A549 (cell line): ENCODE data around the gene CAPZA1.

ENCODE experiments used
- CEBPB ChIP-seq, 2 experiments: fragments of >200 bp in 1 of 2; sonication (Bioruptor Twin) in 1 of 2; formaldehyde crosslinking in 1 of 2; IDR thresholded peaks; 2 replicates each; pipeline ENCODE4 v1.6.1; 2012 to 2016
- MAFK ChIP-seq: fragments of 450-650 bp; IDR thresholded peaks from 2 replicates; pipeline ENCODE4 v1.6.1; 2014; ENCODE audit not compliant: partially characterized antibody
- POLR2A ChIP-seq: IDR thresholded peaks from 2 replicates; pipeline ENCODE4 v1.6.1; 2012; ENCODE audit warnings: mild to moderate bottlenecking, low read length
- TF ChIP-seq, protein P1 (sequence below): fragments of >200 bp; sonication (Bioruptor Twin); formaldehyde crosslinking; IDR thresholded peaks from 3 replicates; pipeline ENCODE4 v1.5.1; 2016
- TF ChIP-seq, protein P2 (sequence below): fragments of 450-650 bp; IDR thresholded peaks from 2 replicates; pipeline ENCODE4 v1.6.1; 2014; ENCODE audit warnings: antibody characterized with exemption
- TF ChIP-seq, protein P3 (sequence below): IDR thresholded peaks from 2 replicates; pipeline ENCODE4 v1.6.1; 2012

- TF ChIP-seq, protein P1, sequence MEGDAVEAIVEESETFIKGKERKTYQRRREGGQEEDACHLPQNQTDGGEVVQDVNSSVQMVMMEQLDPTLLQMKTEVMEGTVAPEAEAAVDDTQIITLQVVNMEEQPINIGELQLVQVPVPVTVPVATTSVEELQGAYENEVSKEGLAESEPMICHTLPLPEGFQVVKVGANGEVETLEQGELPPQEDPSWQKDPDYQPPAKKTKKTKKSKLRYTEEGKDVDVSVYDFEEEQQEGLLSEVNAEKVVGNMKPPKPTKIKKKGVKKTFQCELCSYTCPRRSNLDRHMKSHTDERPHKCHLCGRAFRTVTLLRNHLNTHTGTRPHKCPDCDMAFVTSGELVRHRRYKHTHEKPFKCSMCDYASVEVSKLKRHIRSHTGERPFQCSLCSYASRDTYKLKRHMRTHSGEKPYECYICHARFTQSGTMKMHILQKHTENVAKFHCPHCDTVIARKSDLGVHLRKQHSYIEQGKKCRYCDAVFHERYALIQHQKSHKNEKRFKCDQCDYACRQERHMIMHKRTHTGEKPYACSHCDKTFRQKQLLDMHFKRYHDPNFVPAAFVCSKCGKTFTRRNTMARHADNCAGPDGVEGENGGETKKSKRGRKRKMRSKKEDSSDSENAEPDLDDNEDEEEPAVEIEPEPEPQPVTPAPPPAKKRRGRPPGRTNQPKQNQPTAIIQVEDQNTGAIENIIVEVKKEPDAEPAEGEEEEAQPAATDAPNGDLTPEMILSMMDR, result no peak
- TF ChIP-seq MAFK (no peak), POLR2A (no peak), CEBPB (IDR thresholded peaks at IDR 0.05) (no peak)
- TF ChIP-seq, protein P2, sequence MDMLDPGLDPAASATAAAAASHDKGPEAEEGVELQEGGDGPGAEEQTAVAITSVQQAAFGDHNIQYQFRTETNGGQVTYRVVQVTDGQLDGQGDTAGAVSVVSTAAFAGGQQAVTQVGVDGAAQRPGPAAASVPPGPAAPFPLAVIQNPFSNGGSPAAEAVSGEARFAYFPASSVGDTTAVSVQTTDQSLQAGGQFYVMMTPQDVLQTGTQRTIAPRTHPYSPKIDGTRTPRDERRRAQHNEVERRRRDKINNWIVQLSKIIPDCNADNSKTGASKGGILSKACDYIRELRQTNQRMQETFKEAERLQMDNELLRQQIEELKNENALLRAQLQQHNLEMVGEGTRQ, result no peak
- TF ChIP-seq, protein P3, sequence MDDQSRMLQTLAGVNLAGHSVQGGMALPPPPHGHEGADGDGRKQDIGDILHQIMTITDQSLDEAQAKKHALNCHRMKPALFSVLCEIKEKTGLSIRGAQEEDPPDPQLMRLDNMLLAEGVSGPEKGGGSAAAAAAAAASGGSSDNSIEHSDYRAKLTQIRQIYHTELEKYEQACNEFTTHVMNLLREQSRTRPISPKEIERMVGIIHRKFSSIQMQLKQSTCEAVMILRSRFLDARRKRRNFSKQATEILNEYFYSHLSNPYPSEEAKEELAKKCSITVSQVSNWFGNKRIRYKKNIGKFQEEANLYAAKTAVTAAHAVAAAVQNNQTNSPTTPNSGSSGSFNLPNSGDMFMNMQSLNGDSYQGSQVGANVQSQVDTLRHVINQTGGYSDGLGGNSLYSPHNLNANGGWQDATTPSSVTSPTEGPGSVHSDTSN, result no peak
These were observed 18.4 kb downstream of the CAPZA1 start for GRCh38 chr1:112638110-112638428.
